GM23248 (cell line): ENCODE data around the gene CREB5.

Experiments
- EZH2 ChIP-seq: fragments of 200-600 bp; sonication (generic); IDR thresholded peaks from 2 replicates; pipeline ENCODE4 v1.6.1; 2018; ENCODE audit warnings: antibody characterized with exemption, mild to moderate bottlenecking; ENCODE audit not compliant: insufficient read depth, poor library complexity, severe bottlenecking
- EZH2phosphoT487 ChIP-seq: fragments of 200-600 bp; sonication (generic); IDR thresholded peaks from 2 replicates; pipeline ENCODE4 v1.6.1; 2018; ENCODE audit warnings: antibody characterized with exemption, moderate library complexity, mild to moderate bottlenecking, low read depth; ENCODE audit not compliant: insufficient read depth

DNA sequence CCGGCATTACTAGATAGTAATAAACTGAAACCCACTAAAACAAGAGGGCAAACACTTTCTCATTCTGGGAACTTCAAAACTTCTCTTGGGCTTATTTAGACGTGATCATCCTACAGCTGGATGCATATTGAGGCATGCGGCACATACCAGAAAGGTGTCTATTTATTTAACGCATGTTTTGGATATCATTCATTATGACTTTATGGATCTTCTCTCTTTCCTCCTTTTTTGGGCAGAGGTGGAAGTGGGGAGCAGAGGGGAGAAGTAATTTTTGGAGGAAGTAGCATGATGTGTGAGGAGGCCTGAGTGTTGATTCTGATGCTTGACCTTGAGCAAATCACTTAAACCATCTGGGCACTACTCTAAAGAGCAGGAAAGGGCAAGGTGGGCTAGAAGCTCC is 275.2 kb downstream of the CREB5 start:
- TF ChIP-seq EZH2, result no peak
- no peak for TF ChIP-seq EZH2phosphoT487
